Left ventricle myocardium inferior (tissue), 1 donor: ENCODE measurements around the gene AADAT. TPM values are rescaled to one million over a fixed set of nuclear protein-coding genes. Genes with fewer than 3 reads are reported as not detected.
"Not testable (repeated sequence)": the region's sequence is repeated elsewhere in the genome, so short reads cannot be mapped to it uniquely, and the experiment has no call there.

Source experiments
- DNase-seq: peaks from one replicate; pipeline ENCODE4 v3.0.0-alpha.2; 2020
- H3K27ac ChIP-seq: fragments of 200-600 bp; replicated peaks from 2 replicates; pipeline ENCODE4 v1.8.0; 2021
- H3K27me3 ChIP-seq: fragments of 200-600 bp; 2 replicates; pipeline ENCODE4 v1.8.0; 2021; ENCODE audit warnings: low read depth
- H3K36me3 ChIP-seq: fragments of 200-600 bp; 2 replicates; pipeline ENCODE4 v1.8.0; 2021
- H3K4me1 ChIP-seq: fragments of 200-600 bp; 2 replicates; pipeline ENCODE4 v1.8.0; 2021
- H3K4me3 ChIP-seq: fragments of 200-600 bp; 2 replicates; pipeline ENCODE4 v1.8.0; 2021; ENCODE audit warnings: mild to moderate bottlenecking, moderate library complexity
- H3K9me3 ChIP-seq: fragments of 200-600 bp; replicated peaks from 2 replicates; pipeline ENCODE4 v1.8.0; 2021
- intact Hi-C: fragments of 100-400 bp; cut with micrococcal nuclease; formaldehyde crosslinking; loops from one replicate; pipeline ENCODE4 v1.11.0; 2022
- total RNA-seq: library from RNA; stranded (reverse); fragmentation: NEBNext Ultra II Directional; extraction: Animal tissue kit (Norgen Biotek cat#: 25700); gene quantifications from one replicate; pipeline ENCODE4 v1.2.1, GENCODE V29; 2021
- TF ChIP-seq, protein P1 (sequence below): fragments of 200-600 bp; IDR thresholded peaks from 2 replicates; pipeline ENCODE4 v1.8.0; 2021; ENCODE audit warnings: antibody characterized with exemption, mild to moderate bottlenecking, borderline replicate concordance
- donor health status: DM: no; HTN: yes; CAD: no; lungs with severe emphysema.

The AADAT gene
- total RNA-seq, 1 donor from 2014 or later, result 2.2 TPM

DNA sequence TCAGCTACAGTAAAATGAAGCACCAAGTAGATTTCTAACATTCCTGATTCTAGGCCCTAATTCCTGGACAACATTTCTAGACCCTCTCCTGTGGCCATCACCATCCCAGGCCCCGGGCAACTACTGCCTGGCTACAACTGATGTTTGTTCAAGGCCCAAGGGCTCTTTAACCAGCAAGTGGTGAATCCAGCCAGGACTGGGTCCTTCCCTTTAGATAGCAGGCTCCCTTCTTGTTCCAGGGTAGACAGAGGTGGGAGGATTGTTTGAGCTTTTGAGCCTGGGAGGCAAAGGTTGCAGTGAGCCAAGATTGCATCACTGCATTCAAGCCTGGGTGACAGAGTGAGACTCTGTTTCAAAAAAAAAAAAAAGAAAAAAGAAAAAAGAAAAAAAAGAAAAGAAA is 12.7 kb upstream of the AADAT start:
- Histone ChIP-seq H3K27ac (no peak overlapping the region), H3K4me1 (no peaks in the 10 kb centered on the region)
- TF ChIP-seq, protein P1, sequence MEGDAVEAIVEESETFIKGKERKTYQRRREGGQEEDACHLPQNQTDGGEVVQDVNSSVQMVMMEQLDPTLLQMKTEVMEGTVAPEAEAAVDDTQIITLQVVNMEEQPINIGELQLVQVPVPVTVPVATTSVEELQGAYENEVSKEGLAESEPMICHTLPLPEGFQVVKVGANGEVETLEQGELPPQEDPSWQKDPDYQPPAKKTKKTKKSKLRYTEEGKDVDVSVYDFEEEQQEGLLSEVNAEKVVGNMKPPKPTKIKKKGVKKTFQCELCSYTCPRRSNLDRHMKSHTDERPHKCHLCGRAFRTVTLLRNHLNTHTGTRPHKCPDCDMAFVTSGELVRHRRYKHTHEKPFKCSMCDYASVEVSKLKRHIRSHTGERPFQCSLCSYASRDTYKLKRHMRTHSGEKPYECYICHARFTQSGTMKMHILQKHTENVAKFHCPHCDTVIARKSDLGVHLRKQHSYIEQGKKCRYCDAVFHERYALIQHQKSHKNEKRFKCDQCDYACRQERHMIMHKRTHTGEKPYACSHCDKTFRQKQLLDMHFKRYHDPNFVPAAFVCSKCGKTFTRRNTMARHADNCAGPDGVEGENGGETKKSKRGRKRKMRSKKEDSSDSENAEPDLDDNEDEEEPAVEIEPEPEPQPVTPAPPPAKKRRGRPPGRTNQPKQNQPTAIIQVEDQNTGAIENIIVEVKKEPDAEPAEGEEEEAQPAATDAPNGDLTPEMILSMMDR, result no peak

DNA sequence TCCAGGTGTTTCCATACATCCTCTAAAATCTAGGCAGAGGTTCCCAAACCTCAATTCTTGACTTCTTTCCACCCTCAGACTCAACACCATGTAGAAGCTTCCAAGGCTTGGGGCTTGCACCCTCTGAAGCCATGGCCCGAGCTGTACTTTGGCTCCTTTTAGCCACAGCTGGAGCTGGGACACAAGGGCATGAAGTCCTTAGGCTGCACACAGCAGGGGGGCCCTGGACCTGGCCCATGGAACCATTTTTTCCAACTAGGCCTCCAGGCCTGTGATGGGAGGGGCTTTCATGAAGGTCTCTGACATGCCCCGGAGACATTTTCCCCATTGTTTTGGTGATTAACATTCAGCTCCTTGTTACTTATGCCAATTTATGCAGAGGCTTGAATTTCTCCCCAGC is 8.4 kb upstream of the AADAT start:
- peaks cover 11% of the 10 kb centered on the region for H3K27me3 ChIP-seq
- H3K36me3 ChIP-seq, H3K4me1 ChIP-seq, H3K4me3 ChIP-seq, DNase-seq, H3K27ac ChIP-seq, intact Hi-C loops, H3K9me3 ChIP-seq: not testable (repeated sequence)

More for the DNA sequence above, 12.7 kb upstream of the AADAT start:
- Histone ChIP-seq H3K36me3 (no peaks in the 10 kb centered on the region), H3K9me3 (no peaks in the 10 kb centered on the region), H3K4me3 (no peak overlapping the region), H3K27me3 (peaks cover 7% of the 10 kb centered on the region)
- no peak for DNase-seq
- intact Hi-C loops, result no loop called here

DNA sequence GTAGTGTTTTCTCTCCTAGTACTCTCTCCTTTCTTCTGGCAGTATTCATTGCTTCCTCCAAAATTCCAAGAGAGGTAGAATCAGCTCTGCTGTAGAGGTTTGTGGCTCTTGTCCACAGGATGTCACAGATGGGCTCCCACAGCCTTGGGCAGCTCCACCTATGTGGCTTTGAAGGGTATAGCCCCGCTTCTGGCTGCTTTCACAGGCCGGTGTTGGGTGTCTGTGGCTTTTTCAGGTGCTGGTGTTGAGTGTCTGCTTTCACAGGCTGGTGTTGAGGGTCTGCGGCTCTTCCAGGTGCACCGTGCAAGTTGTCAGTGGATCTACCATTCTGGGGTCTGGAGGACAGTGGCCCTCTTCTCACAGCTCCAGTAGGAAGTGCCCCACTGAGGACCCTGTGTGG is 7.9 kb upstream of the AADAT start:
- Histone ChIP-seq H3K4me3 (no peak overlapping the region), H3K4me1 (no peaks in the 10 kb centered on the region), H3K9me3 (no peaks in the 10 kb centered on the region), H3K27ac (no peak overlapping the region), H3K36me3 (no peaks in the 10 kb centered on the region), H3K27me3 (peaks cover 12% of the 10 kb centered on the region)
- TF ChIP-seq, protein P1, result no peak
- intact Hi-C loops, result no loop called here
- no peak for DNase-seq

DNA sequence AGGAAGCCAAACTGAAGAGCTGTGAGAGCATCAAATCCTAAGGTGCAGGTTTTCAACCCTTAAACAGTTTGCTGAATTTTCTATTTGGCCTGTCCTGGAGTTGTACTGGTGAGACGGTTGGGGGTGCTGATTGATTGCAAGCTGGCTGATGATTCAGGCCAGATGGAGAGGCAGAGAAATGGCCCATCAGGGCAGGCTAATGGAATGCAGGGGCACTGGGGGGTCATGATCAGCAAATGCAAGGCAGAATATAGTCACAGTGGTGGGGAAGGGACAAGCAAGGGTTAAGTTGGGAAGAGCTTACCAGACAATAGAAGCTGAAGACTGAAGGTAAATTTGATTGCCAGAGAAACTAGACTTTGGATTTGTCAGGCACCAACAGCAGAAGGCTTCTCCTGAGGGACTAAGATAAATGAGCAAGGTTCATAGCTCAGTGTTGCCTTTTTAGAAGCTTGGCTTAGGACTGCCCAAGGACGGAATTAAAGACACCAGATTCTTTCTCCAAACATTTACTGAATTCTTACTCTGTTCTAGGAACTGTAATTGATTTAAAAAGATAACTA is 4.3 kb upstream of the AADAT start:
- Histone ChIP-seq H3K27ac (no peak overlapping the region), H3K36me3 (no peaks in the 10 kb centered on the region), H3K4me1 (peaks cover 12% of the 10 kb centered on the region), H3K9me3 (no peaks in the 10 kb centered on the region), H3K4me3 (no peak overlapping the region), H3K27me3 (peaks cover 15% of the 10 kb centered on the region)
- TF ChIP-seq, protein P1, result no peak
- DNase-seq, result no peak
- intact Hi-C loops, result no loop called here

DNA sequence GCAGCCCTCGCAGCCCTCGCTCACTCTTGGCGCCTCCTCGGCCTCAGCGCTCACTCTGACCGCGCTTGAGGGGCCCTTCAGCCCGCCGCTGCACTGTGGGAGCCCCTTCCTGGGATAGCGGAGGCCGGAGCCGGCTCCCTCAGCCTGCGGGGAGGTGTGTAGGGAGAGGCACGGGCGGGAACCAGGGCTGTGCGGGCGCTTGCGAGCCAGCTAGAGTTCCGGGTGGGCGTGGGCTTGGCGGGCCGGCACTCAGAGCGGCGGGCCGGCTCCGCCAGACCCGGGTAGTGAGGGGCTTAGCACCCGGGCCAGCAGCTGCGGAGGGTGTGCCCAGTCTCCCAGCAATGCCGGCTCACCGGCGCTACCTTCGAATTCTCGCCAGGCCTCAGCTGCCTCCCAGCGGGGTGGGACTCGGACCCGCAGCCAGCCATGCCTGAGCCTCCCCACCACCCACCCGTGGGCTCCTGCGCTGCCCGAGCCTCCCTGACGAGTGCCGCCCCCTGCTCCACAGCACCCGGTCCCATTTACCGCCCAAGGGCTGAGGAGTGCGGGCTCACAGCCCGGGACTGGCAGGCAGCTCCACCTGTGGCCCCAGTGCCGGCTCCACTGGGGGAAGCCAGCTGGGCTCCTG is 1.4 kb upstream of the AADAT start:
- Histone ChIP-seq H3K27ac (no peak overlapping the region), H3K4me1 (peaks cover 19% of the 10 kb centered on the region), H3K36me3 (peaks cover 10% of the 10 kb centered on the region), H3K27me3 (peaks cover 7% of the 10 kb centered on the region), H3K9me3 (no peaks in the 10 kb centered on the region), H3K4me3 (no peak overlapping the region)
- TF ChIP-seq, protein P1, result no peak
- intact Hi-C loops, result no loop called here
- no peak for DNase-seq

DNA sequence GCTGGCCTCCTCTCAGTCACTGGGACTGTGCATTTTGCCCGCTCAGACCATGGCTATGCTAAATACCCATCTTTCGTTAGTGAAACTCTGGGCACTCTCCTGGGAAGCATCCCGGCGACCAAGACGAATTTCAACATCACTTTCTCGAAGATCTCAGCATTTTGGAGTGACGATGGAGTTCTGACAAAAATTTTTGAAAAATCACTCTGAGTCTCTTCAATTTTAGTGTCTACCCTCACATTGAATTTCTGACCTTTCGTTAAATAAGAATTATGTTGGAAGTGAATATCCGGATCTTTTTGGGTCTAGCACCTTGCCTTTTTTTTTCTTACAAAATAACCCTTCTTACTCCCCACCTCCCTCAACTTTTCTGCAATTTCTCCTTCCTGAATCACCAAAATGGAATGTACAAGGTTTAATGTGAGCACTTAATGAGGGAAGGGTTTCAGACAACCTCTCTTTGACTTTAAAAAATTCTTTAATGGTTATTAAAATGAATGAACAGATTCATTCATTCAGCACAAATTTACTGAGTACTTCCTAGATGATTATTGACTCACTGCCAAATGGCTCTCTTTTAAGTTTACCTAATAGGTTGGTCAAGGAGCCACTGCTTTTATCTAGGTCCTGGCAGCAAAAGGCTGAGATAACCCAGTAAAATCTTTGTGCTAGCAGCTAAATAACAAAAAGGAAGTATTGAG is 746 bp upstream of the AADAT start:
- intact Hi-C loops, result no loop called here
- no peaks in the 10 kb centered on the region for H3K9me3 ChIP-seq
- H3K4me3 ChIP-seq, result peak overlapping the region; percentile 72
- H3K36me3 ChIP-seq, result peaks cover 14% of the 10 kb centered on the region
- peak overlapping the region; percentile 69 for H3K27ac ChIP-seq
- peaks cover 7% of the 10 kb centered on the region for H3K27me3 ChIP-seq
- no peak for DNase-seq
- TF ChIP-seq, protein P1, result no peak
- peaks cover 19% of the 10 kb centered on the region for H3K4me1 ChIP-seq
